Left cardiac atrium (tissue), 4 donors: ENCODE data around the gene MIB1. TPM values are rescaled to one million over a fixed set of nuclear protein-coding genes. Genes with fewer than 3 reads are reported as not detected.

Source experiments
- ATAC-seq, 2 donors: fragments of 200-7000 bp; cut with Tn5 transposase; one replicate each; pipeline ENCODE4 v1.9.1; 2020; ENCODE audit warnings: mild to moderate bottlenecking in 2 of 2, moderate library complexity in 2 of 2
- DNase-seq: peaks from one replicate; pipeline ENCODE4 v3.0.0-alpha.2; 2020
- intact Hi-C, 2 donors: fragments of 100-400 bp; cut with DNase I; formaldehyde crosslinking; loops; one replicate each; pipeline versions ENCODE4 v1.14.1 to v1.15.1; 2022 to 2023
- total RNA-seq, 2 donors: library from RNA; stranded (reverse); fragmentation: NEBNext Ultra II Directional; extraction: Animal tissue kit (Norgen Biotek cat#: 25700); gene quantifications; one replicate each; pipeline ENCODE4 v1.2.1, GENCODE V29; 2021
- donor health status: DM: no; HTN: yes; CAD: no.
- donor health status: DM: no; HTN: yes; CAD: no; lungs with severe emphysema.
- donor health status: DM: yes; HTN: yes; CAD: no.
- donor health status: Dilated cardiomyopathy.

Gene MIB1
- total RNA-seq, 2 donors from 2014 or later = 21.0 to 26.6 TPM

GRCh38 chr18:21853775-21854552, 113.4 kb downstream of the MIB1 start:
- intact Hi-C loops = no loop called here
- ATAC-seq = peak in 1 of 2 donors; percentile 63
- no peak for DNase-seq

- intact Hi-C loops = no loop called here
- no peak for DNase-seq
- no peak for ATAC-seq
These were observed 114.8 kb downstream of the MIB1 start for GRCh38 chr18:21855432-21855831.

- DNase-seq = no peak
- no peak for ATAC-seq
- intact Hi-C loops = no loop called here
These were observed 117.3 kb downstream of the MIB1 start for GRCh38 chr18:21857871-21858270.

DNA sequence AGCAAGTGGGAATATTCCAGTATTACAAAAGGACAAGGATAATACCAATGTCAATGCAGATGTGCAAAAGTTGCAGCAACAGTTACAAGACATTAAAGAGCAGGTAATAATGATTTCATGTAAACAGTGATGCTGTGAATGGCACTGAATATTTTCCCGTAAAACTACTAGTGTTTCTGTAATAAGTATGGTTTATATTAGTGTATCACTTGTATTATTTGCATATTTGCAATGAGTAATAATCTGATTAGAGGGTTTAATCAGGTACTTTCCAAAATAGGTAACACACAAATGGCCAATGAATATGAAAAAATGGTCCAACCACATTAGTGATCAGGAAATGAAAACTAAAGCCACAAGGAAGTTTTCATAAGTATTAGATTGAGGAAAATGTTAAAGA, 118.0 kb downstream of the MIB1 start:
- intact Hi-C loops = no loop called here
- ATAC-seq (no peak), DNase-seq (no peak)

- intact Hi-C loops = no loop called here
- ATAC-seq (no peak), DNase-seq (no peak)
These were observed 123.8 kb downstream of the MIB1 start for GRCh38 chr18:21864386-21864785.

DNA sequence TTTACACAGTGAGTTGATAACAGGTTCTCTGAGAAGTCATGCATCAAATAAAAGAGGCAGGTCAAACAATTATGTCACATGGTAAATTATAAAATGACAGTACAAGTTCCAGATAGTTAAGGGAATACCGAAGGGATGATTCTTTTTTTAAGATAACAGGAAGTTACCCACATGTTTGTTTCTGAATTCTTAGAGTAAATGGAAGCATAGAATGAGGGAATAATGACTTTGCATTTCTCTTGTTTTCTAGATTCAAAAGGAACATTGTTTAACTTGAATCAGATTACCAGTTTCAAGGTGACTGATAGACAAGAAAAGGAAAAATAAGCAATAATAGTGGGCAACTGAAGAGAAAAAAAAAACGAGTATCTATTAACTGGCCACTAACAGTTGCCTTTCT, 124.5 kb downstream of the MIB1 start:
- no peak for ATAC-seq
- intact Hi-C loops = no loop called here
- no peak for DNase-seq

DNA sequence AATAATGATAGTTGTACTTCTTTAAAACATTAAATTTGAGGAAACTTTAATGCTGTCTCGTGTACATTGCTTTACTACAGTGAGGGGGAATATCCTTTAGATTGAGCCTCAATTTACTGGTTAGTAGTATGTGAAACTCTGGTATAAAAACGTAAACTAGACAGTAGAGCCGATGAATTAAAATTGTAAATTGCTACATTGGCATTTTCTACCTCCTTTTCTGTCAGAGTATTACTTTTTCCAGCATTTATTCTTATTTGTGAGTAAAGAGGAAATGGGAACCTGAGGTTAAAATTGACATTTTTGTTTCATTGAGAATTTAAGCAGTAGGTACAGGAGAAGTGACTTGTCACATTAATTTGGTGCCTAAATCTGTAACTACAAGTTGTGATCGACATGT, 128.2 kb downstream of the MIB1 start:
- intact Hi-C loops = no loop called here
- DNase-seq = no peak
- ATAC-seq = no peak

- intact Hi-C loops = no loop called here
- ATAC-seq (no peak), DNase-seq (no peak)
These were observed 149.0 kb downstream of the MIB1 start for GRCh38 chr18:21889570-21889969.

GRCh38 chr18:21894619-21895367, 154.2 kb downstream of the MIB1 start:
- DNase-seq = no peak
- ATAC-seq = peak in 1 of 2 donors; percentile 31
- intact Hi-C loops = loop anchor here in 1 of 2 donors (5.0 to 10.0 kb wide), 2 partner anchors 880 to 903 kb away; no protein-coding TSS in a partner anchor

GRCh38 chr18:21896732-21897336, 156.2 kb downstream of the MIB1 start:
- DNase-seq (peak; percentile 56), ATAC-seq (peak; percentile 56 to 88)
- intact Hi-C loops = loop anchor here in 1 of 2 donors (5.0 to 10.0 kb wide), 2 partner anchors 878 to 900 kb away; no protein-coding TSS in a partner anchor

DNA sequence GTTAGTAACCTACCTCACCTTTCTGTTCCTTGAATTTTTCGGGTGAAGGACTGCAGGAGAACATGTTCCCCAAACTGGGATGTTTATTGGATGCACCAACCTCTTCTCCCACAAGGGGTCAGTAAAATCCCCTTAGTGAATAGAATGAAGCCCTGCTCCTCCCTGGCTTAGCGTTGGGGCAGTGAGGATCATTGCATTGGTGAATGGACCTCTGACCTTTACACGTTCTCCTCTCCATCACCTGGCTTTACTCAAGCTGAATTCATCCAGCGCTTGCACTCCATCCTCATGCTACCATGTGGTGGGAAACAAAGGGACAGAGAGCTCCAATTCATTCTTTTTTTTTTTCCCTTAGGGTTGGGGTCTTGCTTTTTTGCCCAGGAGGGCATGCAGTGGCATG, 157.2 kb downstream of the MIB1 start:
- ATAC-seq = peak; percentile 68 to 84
- intact Hi-C loops = loop anchor here in 1 of 2 donors (5.0 to 10.0 kb wide), 2 partner anchors 877 to 899 kb away; no protein-coding TSS in a partner anchor
- peak; percentile 28 for DNase-seq

DNA sequence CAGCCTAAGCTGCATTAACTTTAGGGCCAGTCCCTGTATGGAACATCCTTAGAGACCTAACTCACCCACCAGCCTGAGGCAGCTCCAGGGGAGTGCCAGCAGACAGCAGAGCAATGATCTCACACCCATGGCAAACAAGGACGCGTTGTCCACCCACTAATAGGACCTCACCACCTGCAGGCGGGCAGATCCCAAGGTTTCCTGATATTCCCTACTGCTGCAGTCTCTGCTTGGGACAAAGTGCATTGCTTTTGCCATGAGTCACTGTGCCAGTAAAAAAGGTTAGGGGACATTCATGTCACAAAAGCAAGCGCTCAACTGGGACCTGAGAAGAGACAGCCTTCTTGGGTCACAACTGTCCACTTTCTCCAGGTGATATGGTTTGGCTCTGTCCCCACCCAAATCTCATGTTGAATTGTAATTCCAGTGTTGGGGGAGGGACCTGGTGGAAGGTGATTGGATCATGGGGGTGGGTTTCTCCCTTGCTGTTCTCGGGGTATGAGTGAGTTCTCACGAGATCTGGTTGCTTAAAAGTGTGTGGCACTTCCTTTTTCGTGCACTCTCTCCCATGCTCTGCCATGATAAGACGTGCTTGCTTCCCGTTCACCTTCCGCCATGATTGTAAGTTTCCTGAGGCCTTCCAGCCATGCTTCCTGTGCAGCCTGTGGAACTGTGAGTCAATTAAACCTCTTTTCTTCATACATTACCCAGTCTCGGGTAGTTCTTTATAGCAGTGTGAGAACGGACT, 160.2 kb downstream of the MIB1 start:
- intact Hi-C loops = loop anchor here in 1 of 2 donors (5.0 kb wide), 1 partner anchor 662 kb away; no protein-coding TSS in a partner anchor
- ATAC-seq = no peak

GRCh38 chr18:21901423-21901945, 160.9 kb downstream of the MIB1 start:
- intact Hi-C loops = loop anchor here in 1 of 2 donors (5.0 kb wide), 1 partner anchor 661 kb away; no protein-coding TSS in a partner anchor
- ATAC-seq = no peak
- DNase-seq = no peak

More for the DNA sequence above, 160.2 kb downstream of the MIB1 start:
- no peak for DNase-seq

GRCh38 chr18:21903709-21904108, 163.1 kb downstream of the MIB1 start:
- intact Hi-C loops = loop anchor here in 1 of 2 donors (5.0 kb wide), 1 partner anchor 659 kb away; no protein-coding TSS in a partner anchor
- DNase-seq (no peak), ATAC-seq (peak in 1 of 2 donors; percentile 53)

DNA sequence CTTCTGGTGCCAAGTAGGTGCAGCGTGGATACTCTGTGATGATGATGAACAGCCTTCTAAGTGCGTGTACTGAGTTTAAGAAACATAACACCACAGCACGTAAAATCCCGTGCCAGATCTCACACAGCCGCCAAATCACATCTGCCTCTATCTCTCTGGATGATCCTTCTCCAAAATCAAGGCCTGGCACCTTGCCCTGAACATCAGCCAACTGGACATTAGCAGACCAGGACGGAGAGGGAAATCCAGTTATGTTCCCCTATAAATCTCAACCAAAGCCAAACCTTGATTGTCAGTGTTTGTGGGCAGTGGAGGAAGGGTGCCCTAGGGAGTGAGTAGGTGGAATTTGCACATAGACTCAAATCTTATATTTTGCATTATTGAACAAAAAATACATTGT, 164.3 kb downstream of the MIB1 start:
- DNase-seq = peak; percentile 42
- intact Hi-C loops = loop anchor here in 1 of 2 donors (5.0 kb wide), 1 partner anchor 657 kb away; no protein-coding TSS in a partner anchor
- ATAC-seq = peak in 1 of 2 donors; percentile 69

GRCh38 chr18:21907451-21907850, 166.9 kb downstream of the MIB1 start:
- intact Hi-C loops = no loop called here
- ATAC-seq = peak; percentile 11 to 23
- DNase-seq = no peak

DNA sequence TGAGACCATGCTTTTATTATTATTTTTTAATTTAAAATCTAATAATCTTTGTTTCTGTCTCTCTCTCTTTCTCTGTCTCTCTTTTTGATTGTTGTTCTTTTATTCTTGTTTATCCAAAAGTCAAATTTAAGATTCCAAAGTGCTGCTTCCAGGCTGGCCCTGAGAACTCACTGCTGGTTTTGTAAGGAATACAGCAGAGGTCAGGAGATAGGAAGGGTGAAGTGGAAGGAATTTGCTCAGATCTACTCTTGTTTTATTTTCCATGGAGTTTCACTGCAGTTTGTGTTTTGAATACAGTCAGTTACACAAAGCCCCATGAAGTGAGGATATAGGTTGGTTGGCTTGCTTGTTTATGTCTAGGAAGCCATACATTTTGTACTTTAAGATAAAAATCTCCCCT, 168.1 kb downstream of the MIB1 start:
- no peak for ATAC-seq

DNA sequence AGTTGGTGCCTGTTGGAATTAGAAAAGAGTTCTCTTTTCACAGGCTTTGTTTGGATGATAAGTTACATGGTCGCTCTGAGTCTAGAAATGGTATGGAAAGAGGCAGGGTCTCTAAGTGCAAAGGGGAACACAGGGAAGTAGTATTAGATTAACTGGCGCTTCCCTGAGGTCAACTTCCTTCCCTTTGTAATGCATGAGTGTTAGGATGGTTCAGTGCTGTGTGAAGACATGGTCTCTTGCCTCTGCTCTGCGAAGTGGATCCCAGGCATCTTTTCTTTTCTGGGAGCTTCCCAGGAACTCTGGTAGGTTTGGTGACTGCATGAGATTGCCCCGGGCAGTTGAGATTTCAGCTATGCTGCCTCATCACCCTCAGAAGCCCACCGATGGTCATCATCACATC, 170.3 kb downstream of the MIB1 start:
- no peak for DNase-seq
- intact Hi-C loops = loop anchor here (10.0 kb wide), 2 partner anchors 654 to 794 kb away; no protein-coding TSS in a partner anchor
- ATAC-seq = no peak

More for the DNA sequence above, 168.1 kb downstream of the MIB1 start:
- intact Hi-C loops = no loop called here
- DNase-seq = no peak
